A673 (cell line): Measurements from ENCODE around the gene RRP8. TPM values are rescaled to one million over a fixed set of nuclear protein-coding genes. Genes with fewer than 3 reads are reported as not detected.

Experiments used
- BruUV-seq: library from RNA; stranded (reverse); fragments of 400-500 nt; replicated peaks from 2 replicates; lab custom pipeline; 2021; lab: Mats Ljungman, UMichigan
- CTCF ChIA-PET: fragments of 300-600 bp; sonication (Branson Sonifier 250); formaldehyde crosslinking; loops from one replicate; lab custom pipeline; 2022; ENCODE audit warnings: antibody characterized with exemption; lab: Charles Lee
- POLR2A ChIA-PET: fragments of 300-600 bp; sonication (Branson Sonifier 250); formaldehyde crosslinking; loops from one replicate; lab custom pipeline; 2022; ENCODE audit warnings: antibody characterized with exemption; ENCODE audit not compliant: low non-redundant PET; lab: Charles Lee
- DNase-seq: peaks from one replicate; pipeline ENCODE4 v3.0.0-alpha.2; 2015; ENCODE audit warnings: low spot score
- H3K27ac ChIP-seq: fragments of 200-600 bp; sonication (generic); 2 replicates; pipeline ENCODE4 v1.5.1; 2016; ENCODE audit warnings: mixed run types, low read depth, mild to moderate bottlenecking, mixed read lengths, antibody characterized with exemption, low read length; ENCODE audit not compliant: poor library complexity, severe bottlenecking
- H3K27me3 ChIP-seq: fragments of 200-600 bp; sonication (generic); replicated peaks from 2 replicates; pipeline ENCODE4 v1.6.1; 2017; ENCODE audit warnings: mixed run types, low read depth, mild to moderate bottlenecking, mixed read lengths, antibody characterized with exemption, low read length; ENCODE audit not compliant: insufficient read depth, poor library complexity
- H3K36me3 ChIP-seq: fragments of 200-600 bp; sonication (generic); 2 replicates; pipeline ENCODE4 v1.6.1; 2016; ENCODE audit warnings: mixed run types, mild to moderate bottlenecking, mixed read lengths, antibody characterized with exemption, low read length; ENCODE audit not compliant: insufficient read depth, poor library complexity, severe bottlenecking
- H3K4me1 ChIP-seq: fragments of 200-600 bp; sonication (generic); 2 replicates; pipeline ENCODE4 v1.6.1; 2017; ENCODE audit warnings: mixed run types, mild to moderate bottlenecking, mixed read lengths, antibody characterized with exemption, low read length; ENCODE audit not compliant: insufficient read depth, poor library complexity, severe bottlenecking
- H3K4me3 ChIP-seq: fragments of 200-600 bp; sonication (generic); 2 replicates; pipeline ENCODE4 v1.5.1; 2016; ENCODE audit warnings: low read depth, mixed run types, mild to moderate bottlenecking, mixed read lengths, low read length; ENCODE audit not compliant: poor library complexity, severe bottlenecking
- H3K9me3 ChIP-seq: fragments of 200-600 bp; sonication (generic); 2 replicates; pipeline ENCODE4 v1.6.1; 2016; ENCODE audit warnings: mixed run types, low read depth, mild to moderate bottlenecking, mixed read lengths, antibody characterized with exemption, low read length; ENCODE audit not compliant: poor library complexity, severe bottlenecking
- EZH2 ChIP-seq: fragments of 200-600 bp; sonication (generic); IDR thresholded peaks from 2 replicates; pipeline ENCODE4 v1.6.1; 2017; ENCODE audit warnings: borderline replicate concordance, low read depth, mild to moderate bottlenecking, mixed read lengths, antibody characterized with exemption, low read length; ENCODE audit not compliant: poor library complexity, severe bottlenecking
- intact Hi-C: fragments of 100-400 bp; cut with micrococcal nuclease; formaldehyde crosslinking; loops from one replicate; pipeline ENCODE4 v1.10.0; 2022; ENCODE audit not compliant: unreplicated experiment
- total RNA-seq: library from RNA; stranded (reverse); gene quantifications from 2 replicates; pipeline ENCODE4 v1.2.3, GENCODE V29; 2021
- TF ChIP-seq, protein P1 (sequence below): fragments of 300-800, 200-600 bp; sonication (generic); conservative IDR thresholded peaks from 2 replicates; pipeline ENCODE4 v1.5.1; 2017; ENCODE audit warnings: low read depth, mild to moderate bottlenecking, antibody characterized with exemption, low read length, moderate library complexity, mixed read lengths

Gene RRP8
- total RNA-seq, 1 experiment from 2014 or later: 21.6 TPM

DNA sequence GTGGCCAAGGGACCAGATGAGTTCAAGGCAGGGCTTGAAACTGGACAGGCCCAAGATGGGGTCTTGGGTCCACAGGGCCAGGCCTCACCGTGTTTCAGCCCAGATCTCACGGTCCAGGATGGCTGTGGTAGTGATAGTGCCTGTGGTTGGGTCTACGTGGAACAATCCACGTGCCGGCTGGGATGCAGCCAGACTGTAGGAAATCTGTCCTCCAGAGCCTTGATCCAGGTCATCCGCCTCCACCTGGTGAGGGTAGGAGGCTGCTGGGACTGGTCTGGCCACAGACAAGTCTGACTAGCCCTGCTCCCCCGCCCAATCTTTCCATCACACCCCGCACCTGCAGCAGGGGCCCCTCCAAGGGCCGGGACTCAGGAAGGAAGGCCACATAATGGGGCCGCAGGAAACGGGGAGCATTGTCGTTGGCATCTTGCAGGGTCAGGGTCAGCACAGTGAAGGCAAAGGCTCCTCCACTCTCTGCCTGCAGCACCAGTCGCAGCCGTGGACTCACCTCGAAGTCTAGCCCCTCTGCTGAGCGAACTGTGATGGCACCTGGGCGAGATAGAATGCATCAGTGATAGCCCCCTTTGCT lies 22.5 kb upstream of the RRP8 start:
- intact Hi-C loops: no loop called here
- POLR2A ChIA-PET: no interaction called here
- Histone ChIP-seq H3K27ac (no peak overlapping the region), H3K27me3 (no peaks in the 10 kb centered on the region), H3K9me3 (no peaks in the 10 kb centered on the region), H3K4me3 (no peak overlapping the region), H3K4me1 (no peaks in the 10 kb centered on the region), H3K36me3 (no peaks in the 10 kb centered on the region)
- DNase-seq: no peak
- BruUV-seq: no TSS peak
- CTCF ChIA-PET: no interaction called here
- TF ChIP-seq, protein P1, sequence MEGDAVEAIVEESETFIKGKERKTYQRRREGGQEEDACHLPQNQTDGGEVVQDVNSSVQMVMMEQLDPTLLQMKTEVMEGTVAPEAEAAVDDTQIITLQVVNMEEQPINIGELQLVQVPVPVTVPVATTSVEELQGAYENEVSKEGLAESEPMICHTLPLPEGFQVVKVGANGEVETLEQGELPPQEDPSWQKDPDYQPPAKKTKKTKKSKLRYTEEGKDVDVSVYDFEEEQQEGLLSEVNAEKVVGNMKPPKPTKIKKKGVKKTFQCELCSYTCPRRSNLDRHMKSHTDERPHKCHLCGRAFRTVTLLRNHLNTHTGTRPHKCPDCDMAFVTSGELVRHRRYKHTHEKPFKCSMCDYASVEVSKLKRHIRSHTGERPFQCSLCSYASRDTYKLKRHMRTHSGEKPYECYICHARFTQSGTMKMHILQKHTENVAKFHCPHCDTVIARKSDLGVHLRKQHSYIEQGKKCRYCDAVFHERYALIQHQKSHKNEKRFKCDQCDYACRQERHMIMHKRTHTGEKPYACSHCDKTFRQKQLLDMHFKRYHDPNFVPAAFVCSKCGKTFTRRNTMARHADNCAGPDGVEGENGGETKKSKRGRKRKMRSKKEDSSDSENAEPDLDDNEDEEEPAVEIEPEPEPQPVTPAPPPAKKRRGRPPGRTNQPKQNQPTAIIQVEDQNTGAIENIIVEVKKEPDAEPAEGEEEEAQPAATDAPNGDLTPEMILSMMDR: no peak
- TF ChIP-seq EZH2: no peak

DNA sequence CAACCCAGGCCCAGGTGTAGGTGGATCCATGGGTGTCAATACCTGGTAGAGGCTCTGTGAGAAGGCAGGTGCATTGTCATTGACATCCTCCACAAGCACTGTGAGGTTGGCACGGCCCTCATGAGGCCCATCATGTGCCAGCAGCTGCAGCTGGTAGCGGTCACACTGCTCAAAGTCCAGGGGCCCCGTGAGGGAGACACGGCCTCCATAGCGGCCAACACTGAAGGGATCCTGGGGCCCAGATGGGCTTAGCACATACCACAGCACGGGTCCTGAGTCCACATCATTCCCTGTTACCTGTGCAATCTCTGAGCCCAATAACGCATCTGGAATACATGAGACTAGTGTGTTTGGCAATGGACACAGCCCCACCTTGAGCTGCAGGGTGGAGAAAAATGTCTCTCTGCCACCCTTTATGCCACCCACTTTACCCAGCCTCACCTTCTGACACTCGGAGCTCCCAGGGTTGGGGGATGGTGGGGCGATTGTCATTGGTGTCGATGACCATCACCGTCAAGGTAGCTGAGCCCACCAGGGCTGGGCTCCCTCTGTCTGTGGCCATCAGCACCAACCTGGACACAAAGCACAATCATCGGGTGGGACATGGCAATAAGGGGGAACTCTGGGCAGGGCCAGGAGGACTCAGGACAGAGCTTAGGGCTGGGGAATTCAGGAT lies 21.9 kb upstream of the RRP8 start:
- intact Hi-C loops: no loop called here
- DNase-seq: no peak
- ChIA-PET POLR2A (no interaction called here), CTCF (no interaction called here)
- Histone ChIP-seq H3K27ac (no peak overlapping the region), H3K9me3 (no peaks in the 10 kb centered on the region), H3K4me3 (no peak overlapping the region), H3K4me1 (no peaks in the 10 kb centered on the region), H3K36me3 (no peaks in the 10 kb centered on the region), H3K27me3 (no peaks in the 10 kb centered on the region)
- BruUV-seq: no TSS peak
- no peak for TF ChIP-seq EZH2
- TF ChIP-seq, protein P1: no peak

DNA sequence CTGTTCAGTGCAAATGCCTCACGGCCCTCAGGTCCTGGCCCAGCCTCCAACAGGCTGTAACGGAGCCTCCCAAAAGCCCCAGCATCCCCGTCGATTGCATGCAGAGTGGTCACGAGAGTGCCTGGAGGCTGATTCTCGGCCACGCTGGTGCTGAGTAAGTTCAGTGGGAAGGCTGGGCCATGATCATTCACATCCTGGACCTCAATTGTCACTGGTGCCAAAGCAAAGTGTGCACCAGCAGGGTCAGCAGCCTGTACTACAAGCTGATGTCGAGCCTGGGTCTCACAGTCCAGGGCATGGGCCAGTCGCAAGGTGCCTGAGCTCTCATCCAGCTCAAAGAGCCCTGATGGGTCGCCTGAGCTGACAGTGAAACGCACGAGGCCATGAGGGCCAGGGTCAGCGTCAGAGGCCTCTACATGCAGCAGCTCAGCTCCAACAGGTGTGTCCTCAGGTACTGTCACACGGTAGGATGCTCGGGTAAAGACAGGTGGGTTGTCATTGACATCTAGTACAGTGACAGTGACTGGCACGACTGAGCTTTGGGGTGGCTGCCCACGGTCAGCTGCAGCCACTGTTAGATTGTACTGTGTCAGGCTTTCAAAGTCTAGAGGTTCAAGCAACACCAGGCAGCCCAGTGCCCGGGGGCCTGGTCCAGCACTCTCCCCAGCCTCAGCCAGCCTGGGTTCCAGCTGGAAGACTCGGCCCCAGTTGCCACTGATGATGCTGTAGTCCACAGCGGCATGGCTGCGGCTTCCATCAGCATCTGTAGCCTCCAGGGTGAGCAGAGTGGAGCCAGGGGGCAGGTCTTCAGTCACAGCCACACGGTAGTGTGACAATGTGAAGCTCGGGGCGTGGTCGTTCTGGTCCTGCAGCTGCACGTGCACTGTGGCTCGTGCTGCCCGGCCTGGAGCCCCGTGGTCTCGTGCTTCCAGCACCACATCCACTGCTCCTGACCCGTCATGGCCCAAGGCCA lies 20.3 kb upstream of the RRP8 start:
- Histone ChIP-seq H3K4me1 (peaks cover 4% of the 10 kb centered on the region), H3K36me3 (no peaks in the 10 kb centered on the region), H3K9me3 (no peaks in the 10 kb centered on the region), H3K27ac (no peak overlapping the region), H3K27me3 (no peaks in the 10 kb centered on the region), H3K4me3 (no peak overlapping the region)
- DNase-seq: no peak
- TF ChIP-seq EZH2: no peak
- TF ChIP-seq, protein P1: no peak
- CTCF ChIA-PET: no interaction called here
- no TSS peak for BruUV-seq
- POLR2A ChIA-PET: no interaction called here
- intact Hi-C loops: no loop called here
